ENCODE measurements around the gene IGSF6. TPM values are rescaled to one million over a fixed set of nuclear protein-coding genes. Genes with fewer than 3 reads are reported as not detected.

Gene IGSF6
- total and polyA plus RNA-seq, 2 of the 13 experiments (the other 11 are each of a cell fraction or from before 2014, with no cell fraction given): not detected

DNA sequence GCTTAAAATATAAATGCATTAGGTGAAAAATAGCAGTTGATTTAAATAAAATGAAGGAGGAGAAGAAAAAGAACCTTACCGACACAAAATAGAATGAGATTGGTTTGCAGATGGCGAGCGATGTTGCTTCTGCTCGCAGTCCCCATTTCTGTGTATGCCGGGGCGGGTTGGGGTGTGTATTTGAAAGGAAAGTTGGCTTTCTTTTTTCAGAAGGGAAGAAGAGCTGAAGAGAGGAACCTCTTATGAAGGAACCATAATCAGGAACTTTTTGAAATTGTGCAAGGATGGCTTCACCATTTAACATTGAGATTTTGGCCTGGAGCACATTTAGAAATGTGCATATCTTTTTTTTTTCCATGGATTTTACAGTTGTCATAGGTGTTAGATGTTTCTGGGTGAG lies at the start of gene IGSF6 (continued):
- TF ChIP-seq PCBP2 (optimal IDR thresholded peaks at IDR 0.05; ENCODE audit: low read depth, low read length, poor library complexity, severe bottlenecking) (no peak), SIX1 (CRISPR knock-in tag; IDR thresholded peaks at IDR 0.05; ENCODE audit: borderline replicate concordance) (no peak), ZNF251 (CRISPR knock-in tag; IDR thresholded peaks at IDR 0.05) (no peak), ZMYM4 (CRISPR knock-in tag; IDR thresholded peaks at IDR 0.05) (no peak), JUND (CRISPR knock-in tag; IDR thresholded peaks at IDR 0.05) (no peak), JUNB (CRISPR knock-in tag; IDR thresholded peaks at IDR 0.05; ENCODE audit: borderline replicate concordance) (no peak), TAF15 (IDR thresholded peaks at IDR 0.05; ENCODE audit: low read depth, low read length, poor library complexity, severe bottlenecking) (no peak)

DNA sequence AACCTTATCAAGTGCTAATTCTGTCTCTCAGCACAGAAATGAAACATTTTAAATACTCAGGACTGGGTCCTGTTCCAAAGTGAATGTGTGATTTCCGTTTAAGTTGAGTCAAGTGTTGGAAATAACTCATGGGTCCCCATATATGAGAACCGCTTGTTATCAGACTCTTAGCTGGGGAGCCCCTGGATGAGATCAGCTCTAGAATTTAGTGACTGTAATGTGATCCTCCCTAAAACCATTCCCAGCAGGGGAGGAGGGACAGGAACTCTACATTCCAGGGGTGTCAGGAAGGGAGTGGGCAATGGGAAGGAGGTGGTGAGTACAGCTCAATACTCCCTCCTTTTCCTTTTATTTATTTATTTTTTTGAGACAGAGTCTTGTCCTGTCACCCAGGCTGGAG lies 48.9 kb upstream of the IGSF6 start:
- no peaks in the 10 kb centered on the region for H3K36me3 ChIP-seq (replicated peaks in 1 of 2; ENCODE audit: control insufficient read depth in 1 of 2, insufficient read depth in 2 of 2, low read length in 2 of 2)
- no peak for FAIRE-seq
- BruUV-seq (replicated peaks): no TSS peak
- no peak overlapping the region for H2AFZ ChIP-seq (ENCODE audit: low read length)
- no peaks in the 10 kb centered on the region for H3K4me1 ChIP-seq (ENCODE audit: insufficient read depth, low read length)
- CTCF ChIA-PET (ENCODE audit: low intra/inter-chr PET ratio, low total read pairs): no interaction called here
- no peak overlapping the region for H3K4me2 ChIP-seq (ENCODE audit: low read depth, low read length)
- no peak for DNase-seq (ENCODE audit: low spot score)
- no peak overlapping the region for H3K27ac ChIP-seq (ENCODE audit: extremely low read length, insufficient read depth, low read length)
- no peaks in the 10 kb centered on the region for H3K79me2 ChIP-seq (ENCODE audit: insufficient read depth, low read length)
- no peak for TF ChIP-seq ZFP82 (CRISPR knock-in tag; IDR thresholded peaks at IDR 0.05; ENCODE audit: borderline replicate concordance)
- no peak for TF ChIP-seq ZNF772 (CRISPR knock-in tag; IDR thresholded peaks at IDR 0.05)
- TF ChIP-seq, protein P1, sequence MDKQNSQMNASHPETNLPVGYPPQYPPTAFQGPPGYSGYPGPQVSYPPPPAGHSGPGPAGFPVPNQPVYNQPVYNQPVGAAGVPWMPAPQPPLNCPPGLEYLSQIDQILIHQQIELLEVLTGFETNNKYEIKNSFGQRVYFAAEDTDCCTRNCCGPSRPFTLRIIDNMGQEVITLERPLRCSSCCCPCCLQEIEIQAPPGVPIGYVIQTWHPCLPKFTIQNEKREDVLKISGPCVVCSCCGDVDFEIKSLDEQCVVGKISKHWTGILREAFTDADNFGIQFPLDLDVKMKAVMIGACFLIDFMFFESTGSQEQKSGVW (CRISPR knock-in tag; IDR thresholded peaks at IDR 0.05; ENCODE audit: borderline replicate concordance): no peak
- no peak for TF ChIP-seq DMAP1 (CRISPR knock-in tag; IDR thresholded peaks at IDR 0.05)
- no peak for TF ChIP-seq RAD21 (CRISPR knock-in tag; IDR thresholded peaks at IDR 0.05)
- TF ChIP-seq, protein P2, sequence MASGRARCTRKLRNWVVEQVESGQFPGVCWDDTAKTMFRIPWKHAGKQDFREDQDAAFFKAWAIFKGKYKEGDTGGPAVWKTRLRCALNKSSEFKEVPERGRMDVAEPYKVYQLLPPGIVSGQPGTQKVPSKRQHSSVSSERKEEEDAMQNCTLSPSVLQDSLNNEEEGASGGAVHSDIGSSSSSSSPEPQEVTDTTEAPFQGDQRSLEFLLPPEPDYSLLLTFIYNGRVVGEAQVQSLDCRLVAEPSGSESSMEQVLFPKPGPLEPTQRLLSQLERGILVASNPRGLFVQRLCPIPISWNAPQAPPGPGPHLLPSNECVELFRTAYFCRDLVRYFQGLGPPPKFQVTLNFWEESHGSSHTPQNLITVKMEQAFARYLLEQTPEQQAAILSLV (CRISPR knock-in tag; IDR thresholded peaks at IDR 0.05; ENCODE audit: borderline replicate concordance): no peak
- TF ChIP-seq, protein P3, sequence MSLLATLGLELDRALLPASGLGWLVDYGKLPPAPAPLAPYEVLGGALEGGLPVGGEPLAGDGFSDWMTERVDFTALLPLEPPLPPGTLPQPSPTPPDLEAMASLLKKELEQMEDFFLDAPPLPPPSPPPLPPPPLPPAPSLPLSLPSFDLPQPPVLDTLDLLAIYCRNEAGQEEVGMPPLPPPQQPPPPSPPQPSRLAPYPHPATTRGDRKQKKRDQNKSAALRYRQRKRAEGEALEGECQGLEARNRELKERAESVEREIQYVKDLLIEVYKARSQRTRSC (CRISPR knock-in tag; IDR thresholded peaks at IDR 0.05; ENCODE audit: low read depth): no peak
- TF ChIP-seq, protein P4, sequence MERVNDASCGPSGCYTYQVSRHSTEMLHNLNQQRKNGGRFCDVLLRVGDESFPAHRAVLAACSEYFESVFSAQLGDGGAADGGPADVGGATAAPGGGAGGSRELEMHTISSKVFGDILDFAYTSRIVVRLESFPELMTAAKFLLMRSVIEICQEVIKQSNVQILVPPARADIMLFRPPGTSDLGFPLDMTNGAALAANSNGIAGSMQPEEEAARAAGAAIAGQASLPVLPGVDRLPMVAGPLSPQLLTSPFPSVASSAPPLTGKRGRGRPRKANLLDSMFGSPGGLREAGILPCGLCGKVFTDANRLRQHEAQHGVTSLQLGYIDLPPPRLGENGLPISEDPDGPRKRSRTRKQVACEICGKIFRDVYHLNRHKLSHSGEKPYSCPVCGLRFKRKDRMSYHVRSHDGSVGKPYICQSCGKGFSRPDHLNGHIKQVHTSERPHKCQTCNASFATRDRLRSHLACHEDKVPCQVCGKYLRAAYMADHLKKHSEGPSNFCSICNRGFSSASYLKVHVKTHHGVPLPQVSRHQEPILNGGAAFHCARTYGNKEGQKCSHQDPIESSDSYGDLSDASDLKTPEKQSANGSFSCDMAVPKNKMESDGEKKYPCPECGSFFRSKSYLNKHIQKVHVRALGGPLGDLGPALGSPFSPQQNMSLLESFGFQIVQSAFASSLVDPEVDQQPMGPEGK (CRISPR knock-in tag; IDR thresholded peaks at IDR 0.05): no peak
- no peak for TF ChIP-seq TAF1 (CRISPR knock-in tag; IDR thresholded peaks at IDR 0.05)
- no peak for ATAC-seq
- POLR2A ChIA-PET: no interaction called here
- 31% methylated on average over 2 of the region's 2 CpGs for WGBS (ENCODE audit: low lambda C conversion rate)
- no peak overlapping the region for H3K9ac ChIP-seq (ENCODE audit: insufficient read depth, low read depth, low read length)
- no peaks in the 10 kb centered on the region for H3K9me3 ChIP-seq (ENCODE audit: low read length)
- H3K4me3 ChIP-seq (replicated peaks in 1 of 3; ENCODE audit: insufficient read depth in 1 of 3, low read depth in 2 of 3, low read length in 3 of 3): no peak overlapping the region
- in situ Hi-C loops (cut with HindIII; ENCODE audit: extremely low pct_ligation_motif_present, low pct_unique_long_range_greater_than_20kb) (no loop called here), intact Hi-C loops (cut with micrococcal nuclease; ENCODE audit: unreplicated experiment) (no loop called here)
- H4K20me1 ChIP-seq (ENCODE audit: insufficient read depth, low read length): no peaks in the 10 kb centered on the region
- peaks cover 0 to 35% of the 10 kb centered on the region in 2 experiments; a peak in 4 of 5 replicates for H3K27me3 ChIP-seq (ENCODE audit: control insufficient read depth in 1 of 2, insufficient read depth in 2 of 2, low read length in 2 of 2)
